GM12878 (cell line): ENCODE measurements around the gene CCDC102B. TPM values are rescaled to one million over a fixed set of nuclear protein-coding genes. Genes with fewer than 3 reads are reported as not detected.

Experiments
- ATAC-seq: fragments of 200-7000 bp; cut with Tn5 transposase; 3 replicates; pipeline ENCODE4 v1.9.1; 2020; ENCODE audit warnings: mild to moderate bottlenecking, moderate library complexity
- BruUV-seq: library from RNA; stranded (reverse); fragments of 400-500 nt; replicated peaks from 2 replicates; lab custom pipeline; 2021; lab: Mats Ljungman, UMichigan
- CTCF ChIA-PET: fragments of 300-600 bp; sonication (Branson Sonifier 250); formaldehyde crosslinking; extraction: SDS; loops from one replicate; lab custom pipeline; 2021; ENCODE audit warnings: inconsistent platforms; lab: Yijun Ruan, JAX
- POLR2A ChIA-PET: fragments of 350-600 bp; formaldehyde crosslinking; extraction: SDS; loops from one replicate; lab custom pipeline; 2021; ENCODE audit warnings: inconsistent platforms; lab: Charles Lee
- RAD21 ChIA-PET: fragments of 300-600 bp; sonication (Branson Sonifier 250); formaldehyde crosslinking; loops from one replicate; lab custom pipeline; 2023; ENCODE audit warnings: antibody characterized with exemption; ENCODE audit not compliant: unreplicated experiment; lab: Charles Lee
- SMC1A ChIA-PET: fragments of 300-600 bp; sonication (Branson Sonifier 250); formaldehyde crosslinking; loops from one replicate; lab custom pipeline; 2023; ENCODE audit not compliant: unreplicated experiment, uncharacterized antibody; lab: Charles Lee
- DNase-seq: peaks from one replicate; pipeline ENCODE4 v3.0.0-alpha.2; 2011; ENCODE audit warnings: low read depth, low spot score
- FAIRE-seq: peaks from 3 replicates; lab custom pipeline; 2011; peaks lifted over from hg19 to GRCh38; lab: Jason Lieb, UNC
- H2AFZ ChIP-seq: 2 replicates; pipeline ENCODE4 v1.6.0; 2011; ENCODE audit warnings: low read depth, low read length, control low read depth; ENCODE audit not compliant: control insufficient read depth
- H3K27ac ChIP-seq: 2 replicates; pipeline ENCODE4 v1.5.1; 2011; ENCODE audit warnings: control low read depth; ENCODE audit not compliant: control insufficient read depth, insufficient read depth
- H3K27me3 ChIP-seq, 2 experiments: replicated peaks in 1 of 2; 2 replicates each; pipeline versions ENCODE4 v1.6.0 to v1.6.1; 2011; ENCODE audit warnings: low read length in 1 of 2; ENCODE audit not compliant: control insufficient read depth in 2 of 2, insufficient read depth in 2 of 2
- H3K36me3 ChIP-seq, 2 experiments: 2 replicates each; pipeline ENCODE4 v1.5.1; 2011; ENCODE audit warnings: low read length in 1 of 2; ENCODE audit not compliant: control insufficient read depth in 2 of 2, insufficient read depth in 2 of 2
- H3K4me1 ChIP-seq: 2 replicates; pipeline ENCODE4 v1.6.1; 2011; ENCODE audit warnings: mild to moderate bottlenecking, low read length, moderate library complexity, mixed read lengths; ENCODE audit not compliant: control insufficient read depth, insufficient read depth
- H3K4me2 ChIP-seq: 2 replicates; pipeline ENCODE4 v1.6.0; 2011; ENCODE audit warnings: control low read depth; ENCODE audit not compliant: control insufficient read depth, insufficient read depth
- H3K4me3 ChIP-seq: fragments of 200-600 bp; sonication (generic); 2 replicates; pipeline ENCODE4 v1.5.1; 2016
- H3K79me2 ChIP-seq: 2 replicates; pipeline ENCODE4 v1.6.0; 2011; ENCODE audit warnings: low read length; ENCODE audit not compliant: control insufficient read depth, insufficient read depth
- H3K9ac ChIP-seq: 2 replicates; pipeline ENCODE4 v1.8.0; 2011; ENCODE audit warnings: low read length, control low read depth, mixed read lengths; ENCODE audit not compliant: control insufficient read depth, insufficient read depth
- H3K9me3 ChIP-seq: replicated peaks from 3 replicates; pipeline ENCODE4 v1.5.1; 2011; ENCODE audit warnings: mild to moderate bottlenecking, low read length; ENCODE audit not compliant: control insufficient read depth, insufficient read depth
- H4K20me1 ChIP-seq: 2 replicates; pipeline ENCODE4 v1.6.0; 2011; ENCODE audit not compliant: control insufficient read depth, insufficient read depth
- BRCA1 ChIP-seq: IDR thresholded peaks from 2 replicates; pipeline ENCODE4 v1.6.1; 2011; ENCODE audit warnings: low read depth, low read length, improper control_type of control experiment
- MAX ChIP-seq: IDR thresholded peaks from 2 replicates; pipeline ENCODE4 v1.6.1; 2012; ENCODE audit warnings: low read depth, low read length, improper control_type of control experiment
- NR2C1 ChIP-seq: fragments of 450-650 bp; IDR thresholded peaks from 2 replicates; pipeline ENCODE4 v1.6.1; 2017; ENCODE audit warnings: antibody characterized with exemption, mild to moderate bottlenecking, moderate library complexity
- PAX5 ChIP-seq: IDR thresholded peaks from 2 replicates; pipeline ENCODE4 v1.6.1; 2011; ENCODE audit warnings: low read depth, low read length, borderline replicate concordance
- POLR2AphosphoS2 ChIP-seq: IDR thresholded peaks from 2 replicates; pipeline ENCODE4 v1.6.1; 2011; ENCODE audit warnings: low read depth, mild to moderate bottlenecking, low read length, improper control_type of control experiment, moderate library complexity
- PRDM15 ChIP-seq: fragments of 450-650 bp; formaldehyde crosslinking; IDR thresholded peaks from 2 replicates; pipeline ENCODE4 v1.4.0; 2020; ENCODE audit warnings: mild to moderate bottlenecking, moderate library complexity
- SMARCA5 ChIP-seq: fragments of 450-650 bp; IDR thresholded peaks from 2 replicates; pipeline ENCODE4 v1.6.1; 2017; ENCODE audit warnings: mild to moderate bottlenecking
- WGBS: methylation state at CpG from one replicate; pipeline ENCODE4 v1.1.6; 2016; ENCODE audit warnings: low lambda C conversion rate; ENCODE audit not compliant: insufficient replicate concordance, insufficient coverage; ENCODE audit errors: missing lambda C conversion rate; 5-methylcytosine and 5-hydroxymethylcytosine counted together
- in situ Hi-C: fragments of 300-500 bp; cut with MboI; formaldehyde crosslinking; loops from 9 replicates; pipeline ENCODE4 v1.14.3; 2018; ENCODE audit warnings: mixed read lengths
- intact Hi-C: fragments of 100-400 bp; cut with micrococcal nuclease; formaldehyde crosslinking; loops from one replicate; pipeline ENCODE4 v1.14.2; 2022; ENCODE audit not compliant: unreplicated experiment
- polyA plus RNA-seq, 11 experiments: library from polyadenylated mRNA; depleted of rRNA in 4 of 11; unstranded in 6 of 11; stranded (reverse) in 5 of 11; fragments of >200 nt; fragmentation: Nextera tagmentation in 4 of 11; fragmentation: Illumina TruSeq in 1 of 11; extraction: Ambion mirVana in 4 of 11; extraction: Trizol in 1 of 11; gene quantifications; 1 replicate in 1 of 11; 2 replicates in 10 of 11; pipeline versions ENCODE4 v1.2.1 to v1.2.3, GENCODE V29; 2011 to 2016; ENCODE audit warnings: inconsistent platforms in 2 of 11, missing spikeins in 2 of 11, low read depth in 1 of 11
- total RNA-seq, 4 experiments: library from RNA; depleted of rRNA in 3 of 4; stranded (reverse); fragments of >200 nt in 3 of 4; fragmentation: Illumina TruSeq in 1 of 4; extraction: Trizol in 1 of 4; gene quantifications; 2 replicates each; pipeline versions ENCODE4 v1.2.1 to v1.2.3, GENCODE V29; 2013 to 2021

CCDC102B gene
- total and polyA plus RNA-seq, 10 of the 15 experiments (the other 5 are each of a cell fraction or from before 2014, with no cell fraction given), result 2.7 to 4.7 (median 3.3) TPM

GRCh38 chr18:68780802-68781635, 16.9 kb upstream of the CCDC102B start (continued):
- TF ChIP-seq PRDM15 (CRISPR knock-in tag), result no peak

- H3K9ac ChIP-seq, result no peak overlapping the region
- BruUV-seq, result no TSS peak
- H4K20me1 ChIP-seq, result no peaks in the 10 kb centered on the region
- WGBS, result 42% methylated on average over 1 of the region's 1 CpG
- H3K27ac ChIP-seq, result no peak overlapping the region
- no peaks in the 10 kb centered on the region for H3K79me2 ChIP-seq
- DNase-seq (no peak), FAIRE-seq (no peak), ATAC-seq (no peak)
- ChIA-PET CTCF (no interaction called here), RAD21 (no interaction called here), SMC1A (no interaction called here), POLR2A (no interaction called here)
- H3K4me3 ChIP-seq, result no peak overlapping the region
- no peaks in the 10 kb centered on the region for H3K9me3 ChIP-seq
- no peaks in the 10 kb centered on the region for H3K4me1 ChIP-seq
- H3K27me3 ChIP-seq, result no peaks in the 10 kb centered on the region
- H3K36me3 ChIP-seq, result no peaks in the 10 kb centered on the region
- no peak overlapping the region for H3K4me2 ChIP-seq
- no peak for TF ChIP-seq PAX5
- TF ChIP-seq BRCA1, result no peak
- TF ChIP-seq NR2C1, result no peak
- TF ChIP-seq SMARCA5, result no peak
- TF ChIP-seq POLR2AphosphoS2, result no peak
- no peak for TF ChIP-seq MAX
- intact Hi-C loops (no loop called here), in situ Hi-C loops (no loop called here)
- no peak overlapping the region for H2AFZ ChIP-seq
Measured at GRCh38 chr18:68783506-68783905, 14.4 kb upstream of the CCDC102B start.
